ENCODE measurements around the gene ZC3H14.
"Not testable (repeated sequence)": the region's sequence is repeated elsewhere in the genome, so short reads cannot be mapped to it uniquely, and the experiment has no call there.

ZC3H14 gene, protein sequence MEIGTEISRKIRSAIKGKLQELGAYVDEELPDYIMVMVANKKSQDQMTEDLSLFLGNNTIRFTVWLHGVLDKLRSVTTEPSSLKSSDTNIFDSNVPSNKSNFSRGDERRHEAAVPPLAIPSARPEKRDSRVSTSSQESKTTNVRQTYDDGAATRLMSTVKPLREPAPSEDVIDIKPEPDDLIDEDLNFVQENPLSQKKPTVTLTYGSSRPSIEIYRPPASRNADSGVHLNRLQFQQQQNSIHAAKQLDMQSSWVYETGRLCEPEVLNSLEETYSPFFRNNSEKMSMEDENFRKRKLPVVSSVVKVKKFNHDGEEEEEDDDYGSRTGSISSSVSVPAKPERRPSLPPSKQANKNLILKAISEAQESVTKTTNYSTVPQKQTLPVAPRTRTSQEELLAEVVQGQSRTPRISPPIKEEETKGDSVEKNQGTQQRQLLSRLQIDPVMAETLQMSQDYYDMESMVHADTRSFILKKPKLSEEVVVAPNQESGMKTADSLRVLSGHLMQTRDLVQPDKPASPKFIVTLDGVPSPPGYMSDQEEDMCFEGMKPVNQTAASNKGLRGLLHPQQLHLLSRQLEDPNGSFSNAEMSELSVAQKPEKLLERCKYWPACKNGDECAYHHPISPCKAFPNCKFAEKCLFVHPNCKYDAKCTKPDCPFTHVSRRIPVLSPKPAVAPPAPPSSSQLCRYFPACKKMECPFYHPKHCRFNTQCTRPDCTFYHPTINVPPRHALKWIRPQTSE

DNA sequence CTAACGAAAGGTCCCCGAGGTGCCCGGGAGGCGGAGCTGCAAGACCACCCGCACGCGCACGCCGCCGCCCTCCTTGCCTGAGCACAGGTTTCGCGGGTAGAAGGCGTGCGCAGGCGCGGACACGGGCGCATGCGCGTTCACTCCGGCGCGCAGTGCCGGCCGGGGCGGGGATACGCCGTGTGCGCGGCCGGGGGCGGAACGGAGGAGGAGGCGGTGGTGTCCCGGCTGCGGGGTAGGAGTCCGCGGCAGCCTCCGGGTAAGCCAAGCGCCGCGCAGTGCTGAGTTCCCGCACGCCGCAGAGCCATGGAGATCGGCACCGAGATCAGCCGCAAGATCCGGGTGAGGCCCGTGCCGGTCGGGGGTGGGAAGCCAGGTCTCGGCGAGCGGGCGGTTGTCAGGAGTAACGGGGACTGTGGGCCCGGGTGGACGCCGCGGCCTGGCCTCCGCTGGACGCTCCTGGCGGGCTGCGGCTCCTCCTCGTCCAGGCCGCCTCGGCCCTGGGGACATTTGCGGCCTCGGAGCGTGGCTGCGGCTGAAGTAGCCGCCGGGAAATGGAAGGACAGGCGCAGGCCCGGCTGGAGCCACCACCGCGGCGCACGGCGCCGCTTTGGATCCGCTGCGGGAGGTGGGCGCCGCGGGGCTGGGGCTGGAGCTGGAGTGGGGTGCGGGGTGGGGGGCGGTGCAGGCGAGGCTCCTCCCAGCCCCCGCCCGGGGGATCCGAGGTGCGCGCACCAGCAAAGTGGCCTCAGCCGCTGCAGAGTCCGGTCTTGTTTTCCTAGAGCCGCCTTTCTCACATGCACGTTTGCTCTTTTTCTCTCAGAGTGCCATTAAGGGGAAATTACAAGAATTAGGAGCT is at the start of gene ZC3H14:
Gene ZC3H14 (plus strand): TSS at position 207 of the 856 bp plus-strand sequence. CDS start 97 bp downstream, at position 304.
- DNase-seq = peak; percentile 95

DNA sequence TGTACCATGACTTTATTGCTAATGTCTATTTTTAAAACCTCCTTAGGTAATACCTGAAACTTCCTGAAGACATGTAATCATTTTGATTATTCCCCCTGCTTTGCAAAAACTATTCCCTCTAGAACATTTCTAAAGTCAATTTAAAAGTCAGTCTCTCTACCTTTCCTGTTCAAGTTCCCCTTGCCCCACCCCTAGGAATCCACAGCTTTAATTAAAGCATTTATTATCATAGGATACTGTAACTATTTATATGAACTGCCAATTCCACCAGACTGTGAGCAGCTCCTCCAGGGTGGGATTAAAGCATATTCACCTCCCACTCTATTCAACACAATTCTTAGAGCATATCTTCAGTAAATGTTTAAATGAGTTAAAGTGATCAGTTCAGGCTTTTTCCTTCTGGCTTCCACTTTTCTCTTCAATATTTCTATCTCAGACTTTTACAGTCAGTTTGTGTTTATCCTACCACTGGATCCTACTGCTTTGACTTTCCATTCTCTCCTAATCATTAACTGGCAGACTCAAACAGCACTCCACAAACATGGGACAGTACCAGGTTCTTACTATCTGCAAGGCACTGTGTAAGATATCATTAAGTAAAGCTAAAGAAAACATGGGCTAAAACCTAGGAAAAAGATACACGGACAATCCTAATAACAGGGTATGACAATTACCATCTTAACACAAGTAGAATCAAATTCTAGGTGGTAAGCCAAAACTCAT is 47.2 kb upstream of the ZC3H14 start:
- DNase-seq = no peak

DNA sequence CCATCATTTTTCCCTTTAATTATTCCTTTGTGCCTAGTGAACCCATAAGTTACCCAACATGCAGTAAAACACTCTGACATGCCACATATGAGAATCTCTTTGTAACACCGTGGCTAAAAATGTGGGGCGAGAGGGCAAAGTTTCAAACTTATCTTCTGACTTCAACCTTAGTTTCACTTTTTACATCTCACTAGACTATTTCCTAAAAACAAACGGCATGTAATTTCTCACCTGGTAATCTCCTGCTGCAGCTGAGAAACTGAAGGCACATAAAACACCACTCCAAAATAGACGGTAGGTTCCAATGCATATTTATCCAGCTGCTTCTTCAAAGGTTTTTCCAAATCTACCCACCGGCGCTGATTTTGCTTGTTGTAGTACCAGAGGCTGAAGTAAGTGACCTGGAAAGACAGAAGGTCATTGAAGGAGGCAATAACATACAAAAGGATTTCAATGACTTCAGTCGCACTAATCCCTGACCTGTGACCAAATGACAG is 45.9 kb upstream of the ZC3H14 start:
- no peak for DNase-seq

DNA sequence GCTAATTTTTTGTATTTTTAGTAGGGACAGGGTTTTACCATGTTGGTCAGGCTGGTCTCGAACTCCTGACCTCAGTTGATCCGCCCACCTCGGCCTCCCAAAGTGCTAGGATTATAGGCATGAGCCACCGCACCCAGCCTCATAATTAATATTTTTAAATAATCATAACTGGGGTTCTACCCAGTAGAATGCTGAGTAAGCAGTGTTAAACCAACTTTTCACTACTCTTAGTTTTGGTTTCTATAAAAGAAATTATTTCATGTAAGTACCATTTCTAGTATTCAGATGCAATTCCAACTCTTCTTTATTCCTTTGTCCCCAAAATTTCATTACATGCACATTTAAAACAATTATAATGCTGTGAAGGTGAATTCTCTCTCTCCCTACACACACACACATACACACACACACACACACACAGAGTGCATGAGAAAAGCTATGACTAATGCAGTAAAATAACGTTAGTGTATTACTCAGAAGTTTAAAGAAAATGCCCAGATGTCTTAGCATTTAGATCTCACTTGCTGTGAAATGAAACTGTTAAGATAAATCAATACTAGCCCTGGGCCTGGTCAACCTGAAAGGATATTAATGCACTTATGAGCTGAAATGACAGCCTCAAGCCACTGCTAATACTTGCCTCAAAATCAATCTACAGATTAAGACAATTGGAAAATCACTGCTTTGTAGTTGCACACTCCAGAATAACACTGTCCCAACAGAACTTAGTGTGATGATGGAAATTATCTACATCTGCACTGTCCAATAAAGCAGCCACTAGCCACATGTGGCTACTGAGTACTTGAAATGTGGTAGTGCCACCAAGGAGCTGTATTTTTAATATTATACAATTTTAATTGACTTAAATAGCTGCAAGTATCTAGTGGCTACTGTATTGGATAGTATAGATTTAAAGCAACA is 44.0 kb upstream of the ZC3H14 start:
- no peak for DNase-seq

DNA sequence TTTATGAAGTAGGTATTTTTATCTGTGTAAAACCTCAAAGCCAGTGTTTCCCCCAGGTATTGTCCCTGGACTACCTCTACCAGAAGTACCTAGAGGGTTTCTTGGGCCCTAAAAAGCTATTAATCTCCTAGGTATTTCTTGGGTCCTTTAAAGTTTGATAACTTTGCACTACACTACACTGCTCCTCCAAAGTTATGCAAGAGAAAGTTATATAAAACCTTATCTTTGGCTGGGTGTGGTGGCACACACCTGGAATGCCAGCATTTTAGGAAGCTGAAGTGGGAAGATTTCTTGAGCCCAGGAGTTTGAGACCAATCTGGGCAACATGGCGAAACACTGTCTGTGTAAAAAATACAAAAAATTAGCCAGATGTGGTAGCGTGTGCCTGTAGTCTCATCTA is 42.9 kb upstream of the ZC3H14 start:
- no peak for DNase-seq

DNA sequence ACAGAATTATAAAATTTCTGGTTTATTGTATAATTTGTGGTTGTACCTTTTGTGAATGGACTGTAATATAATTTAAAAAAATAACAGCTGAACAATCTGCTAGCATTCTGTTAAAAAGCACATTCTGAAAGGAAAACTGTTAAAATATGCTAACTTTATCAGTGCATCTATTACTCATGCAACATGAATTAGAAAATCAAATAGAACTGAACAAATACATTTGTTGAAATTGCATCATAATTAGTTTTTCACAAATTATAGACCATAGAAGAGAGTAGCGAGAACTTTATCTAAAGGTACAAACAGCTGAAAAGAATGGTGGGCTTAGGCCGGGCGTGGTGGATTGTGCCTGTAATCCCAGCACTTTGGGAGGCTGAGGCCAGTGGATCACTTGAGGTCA is 41.0 kb upstream of the ZC3H14 start:
- no peak for DNase-seq

DNA sequence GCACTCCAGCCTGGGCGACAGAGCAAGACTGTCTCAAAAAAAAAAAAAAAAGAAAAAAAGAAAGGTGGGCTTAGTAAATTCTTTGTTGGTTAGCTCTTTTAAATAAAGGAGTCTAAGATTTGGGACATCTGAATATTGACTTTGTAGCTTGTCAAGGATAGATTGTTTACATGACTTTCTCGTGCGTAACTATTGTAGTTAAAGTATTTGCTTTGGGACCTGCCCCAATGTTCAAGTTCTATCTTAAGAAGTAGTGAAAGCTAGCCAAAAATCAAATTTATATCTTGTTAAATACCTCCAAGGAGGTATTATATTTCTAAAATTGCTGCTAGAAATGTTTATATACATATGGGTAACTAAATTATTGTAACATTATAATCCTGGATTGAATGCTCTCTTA is 40.4 kb upstream of the ZC3H14 start:
- no peak for DNase-seq

DNA sequence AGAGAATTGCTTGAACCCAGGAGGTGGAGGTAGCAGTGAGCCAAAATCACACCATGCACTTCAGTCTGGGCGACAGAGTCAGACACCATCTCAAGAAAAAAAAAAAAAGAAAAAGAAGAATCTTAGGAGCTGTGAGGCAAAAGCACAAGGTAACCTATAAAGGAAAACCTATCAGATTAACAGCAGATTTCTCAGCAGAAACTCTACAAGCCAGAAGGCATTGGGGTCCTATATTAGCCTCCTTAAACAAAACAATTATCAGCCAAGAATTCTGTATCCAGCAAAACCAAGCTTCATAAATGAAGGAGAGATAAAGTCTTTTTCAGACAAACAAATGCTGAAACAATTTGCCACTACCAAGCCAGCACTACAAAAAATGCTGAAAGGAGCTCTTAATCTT is 32.9 kb upstream of the ZC3H14 start:
- DNase-seq = not testable (repeated sequence)

DNA sequence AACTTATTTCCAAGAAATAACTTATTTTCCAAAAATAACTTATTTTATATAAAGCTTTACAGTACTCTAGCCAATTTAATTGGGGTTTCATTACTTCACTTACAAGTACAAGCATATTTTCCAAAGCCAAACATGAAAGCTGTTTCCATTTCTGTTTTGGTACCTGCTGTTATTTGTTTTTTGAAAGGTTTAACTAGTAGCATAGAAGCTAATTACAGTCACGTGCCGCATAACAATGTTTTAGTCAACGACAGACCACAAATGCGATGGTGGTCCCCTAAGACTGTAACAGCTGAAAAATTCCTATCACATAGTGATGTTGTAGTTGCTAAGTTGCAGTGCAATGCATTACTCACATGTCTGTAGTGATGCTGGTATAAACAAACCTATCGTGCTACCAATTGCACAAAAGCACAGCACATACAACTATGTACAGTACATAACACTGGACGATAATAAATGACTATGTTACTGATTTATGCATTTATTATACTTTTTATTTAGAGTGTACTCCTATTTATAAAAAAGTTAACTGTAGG is 29.7 kb upstream of the ZC3H14 start:
- DNase-seq = no peak

DNA sequence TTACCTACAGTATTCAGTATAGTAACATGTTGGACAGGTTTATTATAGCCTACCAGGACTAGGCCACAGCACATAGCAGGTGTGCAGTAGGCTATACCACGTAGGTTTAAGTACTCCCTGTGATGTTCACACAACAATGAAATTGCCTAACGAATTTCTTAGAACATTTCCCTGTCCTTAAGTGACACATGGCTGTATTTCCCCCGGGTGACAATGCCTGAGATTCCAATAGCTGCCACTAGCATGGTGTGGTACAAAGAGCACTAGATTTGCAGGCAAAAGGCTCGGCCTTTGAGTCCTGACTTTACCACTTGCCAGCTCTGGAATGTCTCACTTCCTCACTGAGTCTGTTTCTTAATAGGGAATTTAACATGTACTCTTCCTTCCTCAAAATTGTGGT is 27.7 kb upstream of the ZC3H14 start:
- DNase-seq = no peak

DNA sequence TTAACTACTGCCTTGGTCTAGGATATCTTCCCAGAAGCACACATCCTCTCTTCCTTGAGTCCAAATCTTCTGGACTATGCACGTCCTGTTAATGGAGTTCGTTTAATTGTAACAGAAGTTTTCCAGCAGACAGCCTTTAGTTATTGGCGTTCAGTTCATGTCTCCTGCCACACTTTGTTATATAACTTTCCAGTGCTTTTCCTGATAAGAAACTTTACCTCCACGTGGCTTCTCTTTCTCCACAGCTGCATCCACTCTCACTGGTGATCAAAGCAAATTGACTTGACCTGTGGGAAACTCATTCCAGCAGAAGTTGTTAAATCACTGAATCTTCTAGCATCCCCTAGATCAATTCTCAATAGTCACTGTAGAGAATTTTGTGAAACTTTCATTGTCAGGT is 27.0 kb upstream of the ZC3H14 start:
- no peak for DNase-seq

DNA sequence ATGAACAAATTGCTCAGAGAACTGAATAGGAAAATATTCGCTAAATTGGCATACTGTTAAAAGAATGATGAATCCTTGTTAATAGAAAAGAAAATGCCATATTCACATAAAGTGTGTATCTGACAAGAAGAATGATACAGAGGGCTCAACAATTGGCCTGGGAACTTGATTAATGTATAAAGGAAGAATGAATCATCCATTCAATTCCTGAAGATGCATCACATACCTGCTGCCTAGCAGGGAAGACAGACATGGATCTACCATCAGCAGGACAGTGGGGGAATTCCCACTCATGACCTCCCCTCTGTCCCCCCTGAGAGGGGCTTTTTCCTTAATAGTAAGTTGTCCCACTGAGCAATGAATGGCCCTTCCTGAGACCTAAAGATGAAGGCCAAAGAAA is 21.5 kb upstream of the ZC3H14 start:
- no peak for DNase-seq

DNA sequence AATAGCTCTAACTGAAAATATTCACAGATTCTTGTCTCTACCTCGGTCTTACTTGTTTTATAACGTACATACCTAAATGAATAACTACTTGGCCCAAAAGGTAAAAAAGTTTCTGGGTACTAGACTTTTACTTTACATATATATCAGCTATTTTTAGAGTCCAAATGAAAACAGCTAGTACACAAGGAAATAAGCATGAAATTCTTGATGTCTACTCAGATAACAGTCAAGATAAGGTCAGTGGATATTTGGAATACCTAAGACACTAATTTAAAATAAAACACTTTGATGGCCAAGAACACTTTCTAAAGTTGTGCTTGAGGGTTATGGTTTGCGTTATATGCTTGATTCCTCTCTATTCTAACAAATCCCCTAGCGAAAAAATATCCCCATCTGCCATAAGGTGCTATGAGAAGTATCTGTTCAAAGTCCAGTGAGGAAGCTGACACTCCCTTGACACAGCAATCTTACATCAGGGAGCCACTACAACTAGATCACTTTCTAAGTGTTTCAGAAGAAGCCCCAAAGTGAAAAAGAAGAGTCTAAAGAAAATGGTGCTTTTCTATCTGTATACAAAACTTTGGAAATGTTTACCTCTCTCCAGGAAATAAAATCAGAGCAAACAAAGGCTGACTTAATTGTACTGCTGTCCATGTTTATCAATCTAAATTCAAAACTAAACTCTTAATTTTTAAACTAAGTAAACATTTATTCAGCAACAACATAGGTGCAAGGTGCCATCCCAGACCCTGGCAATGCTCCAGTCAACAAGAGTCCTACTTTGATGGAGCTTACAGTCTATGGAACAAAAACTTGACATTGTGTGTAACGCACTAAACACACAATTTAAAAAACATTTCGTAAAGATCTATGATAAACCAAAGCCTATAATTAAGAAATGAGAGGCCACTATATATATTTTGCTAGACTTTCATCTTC is 19.7 kb upstream of the ZC3H14 start:
- DNase-seq = no peak

DNA sequence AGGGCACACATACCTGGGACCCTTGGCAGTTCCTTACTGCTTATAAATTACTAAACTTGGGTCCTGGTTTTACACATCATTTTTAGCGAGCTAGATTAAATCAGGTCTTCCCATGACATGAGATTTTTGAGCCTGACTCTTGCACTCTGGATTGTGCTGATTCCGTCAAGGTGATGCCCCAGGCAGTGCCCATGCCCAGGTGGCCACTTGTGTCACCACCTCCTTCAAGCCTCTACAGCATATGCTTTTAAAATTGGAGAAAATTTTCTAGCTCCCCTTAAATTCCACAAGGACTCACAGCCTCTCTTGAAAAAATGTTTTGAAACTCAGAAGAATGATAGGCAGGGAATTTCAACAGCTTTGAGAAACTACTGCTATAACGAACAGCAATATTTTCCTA is 17.6 kb upstream of the ZC3H14 start:
- DNase-seq = no peak

DNA sequence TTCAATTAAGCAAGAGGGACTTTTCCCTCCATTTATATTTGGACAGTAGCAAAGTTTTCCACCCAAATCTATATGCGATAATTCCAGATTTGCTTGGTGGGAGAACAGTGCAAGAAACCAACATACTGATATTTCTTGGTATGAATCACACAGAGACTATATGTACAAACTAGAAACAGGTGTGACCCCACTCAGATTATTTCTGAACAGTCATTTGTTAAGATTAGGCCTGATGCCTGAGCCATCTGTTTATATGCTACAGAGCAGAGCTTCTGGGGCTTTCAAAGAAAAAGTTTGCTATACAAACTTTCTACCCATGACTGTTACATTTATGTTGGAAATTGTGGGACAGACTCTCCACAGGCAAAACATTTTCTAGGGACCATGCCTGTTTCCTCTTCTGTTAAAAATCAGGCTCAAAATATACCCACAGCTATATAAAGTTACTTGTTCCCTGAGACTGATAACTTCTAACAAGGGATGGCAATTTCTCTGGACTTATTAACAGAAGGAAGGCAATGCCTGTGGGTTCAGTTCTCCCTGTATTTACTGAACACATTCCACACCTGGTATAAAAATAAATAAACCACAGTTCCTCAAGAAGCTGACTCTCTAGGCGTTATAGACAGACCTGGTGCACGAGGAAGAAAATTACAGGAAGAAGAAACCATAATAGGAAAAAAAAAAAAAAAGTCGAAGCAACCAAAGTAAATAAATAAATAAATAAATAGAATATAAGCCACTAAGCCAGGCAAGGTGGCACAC is 16.0 kb upstream of the ZC3H14 start:
- DNase-seq = no peak

DNA sequence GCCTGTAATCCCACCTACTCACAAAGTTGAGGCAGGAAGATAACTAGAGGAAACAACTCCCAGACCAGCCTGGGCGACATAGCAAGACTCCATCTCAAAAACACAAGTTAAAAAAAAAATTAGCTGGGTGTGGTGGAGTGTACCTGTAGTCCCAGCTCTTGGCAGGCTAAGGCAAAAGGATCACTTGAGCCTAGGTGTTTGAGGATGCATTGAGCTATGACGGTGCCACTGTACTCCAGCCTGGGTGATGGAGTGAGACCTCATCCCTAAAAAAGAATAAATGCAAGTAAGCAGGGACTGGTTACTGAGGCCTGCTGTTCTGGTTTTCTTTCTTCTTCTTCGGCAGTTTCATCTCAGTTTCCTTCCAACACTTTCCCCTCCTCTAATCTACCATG is 15.5 kb upstream of the ZC3H14 start:
- no peak for DNase-seq

DNA sequence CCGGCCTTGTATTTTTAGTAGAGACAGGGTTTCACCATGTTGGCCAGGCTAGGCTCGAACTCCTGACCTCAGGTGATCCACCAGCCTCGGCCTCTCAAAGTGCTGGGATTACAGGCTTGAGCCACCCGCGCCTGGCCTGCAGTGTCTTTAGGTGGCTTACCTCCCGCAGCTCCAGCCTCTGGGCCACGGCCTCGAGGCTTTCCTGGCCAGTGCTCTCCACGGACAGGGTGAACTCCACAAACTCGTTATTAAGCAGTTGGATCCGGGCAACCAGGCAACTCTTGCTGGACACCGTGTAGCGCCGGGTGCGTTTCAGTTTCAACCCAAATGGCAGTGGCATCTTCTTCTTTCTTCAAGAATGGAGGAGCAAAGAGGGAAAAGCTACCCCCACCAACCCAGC is 12.8 kb upstream of the ZC3H14 start:
- DNase-seq = no peak

DNA sequence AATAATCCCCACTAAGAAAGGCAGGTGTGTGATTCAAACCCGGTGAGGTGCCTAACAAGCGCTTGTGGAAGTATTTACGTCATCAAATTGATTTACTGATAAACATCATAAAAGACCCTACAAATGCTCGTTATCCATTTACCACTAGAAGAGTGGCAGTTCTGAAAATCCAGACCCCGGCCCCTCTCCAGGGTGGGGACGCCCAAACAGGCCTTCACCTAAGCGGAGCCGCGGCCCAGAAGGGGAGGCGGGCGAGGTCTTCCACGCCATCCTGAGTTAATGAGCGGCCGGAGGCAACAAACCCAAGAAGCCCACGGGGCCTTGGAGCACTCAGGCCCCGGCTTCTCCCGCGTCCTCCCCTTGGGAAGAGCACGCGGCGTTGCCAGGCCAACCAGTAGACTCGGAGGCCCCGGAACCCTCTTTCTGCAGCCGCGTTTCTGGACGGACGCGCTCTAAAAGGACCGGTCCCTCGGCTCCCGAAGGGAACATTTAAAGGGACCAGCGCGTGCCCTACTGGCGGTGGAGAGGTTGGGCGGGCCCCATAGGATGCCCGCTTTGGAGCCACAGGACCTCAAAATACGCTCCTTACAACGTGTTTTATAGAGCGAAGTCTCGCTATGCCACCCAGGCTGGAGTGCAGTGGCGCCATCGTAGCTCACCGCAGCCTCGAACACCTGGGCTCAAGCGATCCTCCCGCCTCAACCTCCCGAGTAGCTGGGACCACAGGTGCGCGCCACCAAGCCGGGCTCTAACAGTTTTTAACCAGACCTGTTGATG is 11.6 kb upstream of the ZC3H14 start:
- peak; percentile 78 for DNase-seq

Data from activated effector memory CD4-positive, alpha-beta T cell treated with anti-CD3 and anti-CD28 coated beads, Interleukin-2, amount 50 U/mL, for 16 hours (primary cell).